K562 (cell line): ENCODE measurements around the gene CBX8. TPM values are rescaled to one million over a fixed set of nuclear protein-coding genes. Genes with fewer than 3 reads are reported as not detected.

Source experiments
- BCOR ChIP-seq: fragments of 450-650 bp; IDR thresholded peaks from 2 replicates; pipeline ENCODE4 v1.6.1; 2016
- CHD1 ChIP-seq: fragments of 200-600 bp; sonication (generic); IDR thresholded peaks from one replicate; pipeline ENCODE4 v1.6.1; 2012; ENCODE audit warnings: mild to moderate bottlenecking, moderate library complexity, low read length, inconsistent platforms
- CSDE1 ChIP-seq, 2 experiments: fragments of 450-650 bp; IDR thresholded peaks; 2 replicates each; pipeline ENCODE4 v1.6.1; 2016; ENCODE audit warnings: mild to moderate bottlenecking in 1 of 2
- DPF2 ChIP-seq: fragments of 450-650 bp; IDR thresholded peaks from 2 replicates; pipeline ENCODE4 v1.6.1; 2016
- NEUROD1 ChIP-seq: fragments of 150-350 bp; IDR thresholded peaks from 2 replicates; pipeline ENCODE4 v1.6.1; 2014; ENCODE audit warnings: borderline replicate concordance, low read length, low read depth; ENCODE audit not compliant: partially characterized antibody
- PYGO2 ChIP-seq: fragments of 450-650 bp; IDR thresholded peaks from 2 replicates; pipeline ENCODE4 v1.6.1; 2016; ENCODE audit warnings: mild to moderate bottlenecking, missing genetic modification characterization, moderate library complexity, missing compliant biosample characterization
- ZBTB40 ChIP-seq, 2 experiments: fragments of 450-650 bp in 1 of 2; sonication (generic) in 1 of 2; formaldehyde crosslinking in 1 of 2; IDR thresholded peaks; 2 replicates each; pipeline versions ENCODE4 v1.7.1 to v1.9.0; 2016 to 2022; ENCODE audit warnings: inconsistent platforms in 1 of 2, mild to moderate bottlenecking in 1 of 2, missing genetic modification reagents in 1 of 2
- ZBTB7A ChIP-seq: IDR thresholded peaks from 2 replicates; pipeline ENCODE4 v1.6.1; 2011; ENCODE audit warnings: low read depth, mild to moderate bottlenecking, low read length, moderate library complexity, borderline replicate concordance; ENCODE audit not compliant: control insufficient read depth
- ZNF449 ChIP-seq: fragments of 250-450 bp; sonication (Bioruptor Pico); IDR thresholded peaks from 2 replicates; pipeline ENCODE4 v1.8.0; 2022; ENCODE audit warnings: moderate library complexity, mild to moderate bottlenecking, inconsistent platforms
- polyA plus RNA-seq, 8 experiments: library from polyadenylated mRNA; depleted of rRNA in 4 of 8; stranded (reverse) in 5 of 8; unstranded in 3 of 8; fragments of >200 nt; fragmentation: Nextera tagmentation in 2 of 8; fragmentation: Illumina TruSeq in 1 of 8; extraction: Ambion mirVana in 2 of 8; extraction: Trizol in 1 of 8; gene quantifications; 2 replicates each; pipeline versions ENCODE4 v1.2.1 to v1.2.3, GENCODE V29; 2011 to 2014; ENCODE audit warnings: inconsistent platforms in 1 of 8, missing spikeins in 1 of 8
- total RNA-seq, 7 experiments: library from RNA; depleted of rRNA in 6 of 7; stranded (reverse); fragments of >200 nt in 6 of 7; fragmentation: Illumina TruSeq in 2 of 7; extraction: Trizol in 2 of 7; gene quantifications; 2 replicates each; pipeline versions ENCODE4 v1.2.1 to v1.2.3, GENCODE V29; 2011 to 2021; ENCODE audit warnings: low replicate concordance in 1 of 7

The CBX8 gene
- total and polyA plus RNA-seq, 9 of the 15 experiments (the other 6 are each of a cell fraction or from before 2014, with no cell fraction given): 0.08 to 11.9 (median 2.6) TPM

- TF ChIP-seq ZBTB40 (IDR thresholded peaks at IDR 0.05): peak; percentile 26; the same call in 1 of the 2 replicates
- no peak for TF ChIP-seq ZBTB40 (CRISPR knock-in tag; IDR thresholded peaks at IDR 0.05)
- peak; percentile 22; the same call in 1 of the 2 replicates for TF ChIP-seq DPF2
- TF ChIP-seq NEUROD1: peak; percentile 19
- no peak for TF ChIP-seq PYGO2 (tag)
- TF ChIP-seq BCOR: 0 out of 2 replicates have a peak, but pooled peaks have one; percentile 8
- TF ChIP-seq CSDE1 (IDR thresholded peaks at IDR 0.05): no peak
- peak; percentile 31 for TF ChIP-seq CHD1
- TF ChIP-seq ZNF449 (CRISPR knock-in tag): no peak
- TF ChIP-seq ZBTB7A: peak; percentile 13; the same call in 1 of the 2 replicates
These were observed 18.3 kb downstream of the CBX8 start (continued) for GRCh38 chr17:79778504-79779083.
